ENCODE results near the gene IRF6. TPM values are rescaled to one million over a fixed set of nuclear protein-coding genes. Genes with fewer than 3 reads are reported as not detected.

Gene IRF6
- total and polyA plus RNA-seq, 2 of the 8 experiments (the other 6 are each of a cell fraction or from before 2014, with no cell fraction given) = 9.6 to 13.4 TPM

- Histone ChIP-seq H4K20me1 (replicated peaks in 1 of 2; ENCODE audit: control insufficient read depth in 1 of 2, insufficient read depth in 2 of 2, low read length in 2 of 2) (no peaks in the 10 kb centered on the region), H3K4me2 (ENCODE audit: insufficient read depth in 1 of 2, low read depth in 2 of 2, low read length in 2 of 2) (no peak overlapping the region), H4K5ac (ENCODE audit: insufficient read length, low read depth, low read length) (no peak overlapping the region), H3K79me2 (ENCODE audit: control insufficient read depth in 1 of 2, insufficient read depth in 2 of 2, low read length in 2 of 2) (no peaks in the 10 kb centered on the region), H3K23ac (ENCODE audit: insufficient read length) (no peak overlapping the region), H2BK12ac (ENCODE audit: low read depth, low read length) (no peak overlapping the region), H4K8ac (ENCODE audit: extremely low read depth, insufficient read depth, low read length) (no peak overlapping the region), H3K23me2 (ENCODE audit: low read depth, low read length) (no peaks in the 10 kb centered on the region), H3K36me3 (ENCODE audit: control insufficient read depth in 2 of 4, insufficient read depth in 4 of 4, low read length in 3 of 4) (no peaks in the 10 kb centered on the region), H3K4ac (replicated peaks; ENCODE audit: insufficient read length, low read depth, low read length) (no peak overlapping the region), H4K91ac (replicated peaks; ENCODE audit: insufficient read length, low read length) (no peak overlapping the region), H3K4me1 (replicated peaks in 1 of 4; ENCODE audit: control insufficient read depth in 3 of 4, insufficient read depth in 4 of 4, low read length in 3 of 4) (peaks cover 0 to 11% (median 0%) of the 10 kb centered on the region in 4 experiments; a peak in 1 of 7 replicates), H3K56ac (replicated peaks; ENCODE audit: insufficient read length, low read depth, low read length) (no peak overlapping the region), H3K4me3 (ENCODE audit: extremely low read depth in 1 of 4, insufficient read depth in 2 of 4, low read depth in 3 of 4, low read length in 4 of 4) (no peak overlapping the region), H3K27me3 (replicated peaks in 1 of 4; ENCODE audit: control insufficient read depth in 3 of 4, extremely low read depth in 1 of 4, insufficient read depth in 3 of 4, low read length in 3 of 4) (peaks cover 0 to 4% (median 0%) of the 10 kb centered on the region in 4 experiments; a peak in 1 of 7 replicates), H3K27ac (ENCODE audit: low read depth, low read length) (no peak overlapping the region), H3K9me3 (ENCODE audit: insufficient read depth in 2 of 2, low read depth in 1 of 2, low read length in 1 of 2) (no peaks in the 10 kb centered on the region), H2BK120ac (replicated peaks; ENCODE audit: low read depth, low read length) (no peak overlapping the region), H2BK5ac (ENCODE audit: low read depth, low read length) (no peak overlapping the region), H3K79me1 (ENCODE audit: low read depth, low read length) (no peaks in the 10 kb centered on the region), H2AFZ (ENCODE audit: low read length) (no peak overlapping the region), H3K9ac (replicated peaks in 1 of 4; ENCODE audit: extremely low read depth in 1 of 4, low read depth in 3 of 4, low read length in 3 of 4) (no peak overlapping the region), H2AK5ac (ENCODE audit: low read depth, low read length) (no peak overlapping the region), H3K14ac (ENCODE audit: insufficient read length) (no peak overlapping the region), H2BK20ac (ENCODE audit: low read length) (no peak overlapping the region), H3K18ac (ENCODE audit: extremely low read depth, low read length) (no peak overlapping the region), H2BK15ac (ENCODE audit: low read length) (no peak overlapping the region)
- CTCF ChIA-PET (ENCODE audit: partially characterized antibody) = interaction anchor here (1.4 to 4.0 kb wide), 9 partner anchors 10 to 180 kb away, joined by 3 to 22 read pairs (median 9); no protein-coding TSS in a partner anchor
- POLR2A ChIA-PET (ENCODE audit: partially characterized antibody) = no interaction called here
- WGBS, 2 experiments (ENCODE audit: extremely low coverage in 1 of 2, insufficient coverage in 1 of 2, insufficient read length in 1 of 2, insufficient replicate concordance in 2 of 2, low coverage in 1 of 2, low lambda C conversion rate in 2 of 2, missing lambda C conversion rate in 1 of 2) = 88% methylated on average over 6 of the region's 6 CpGs; no CpG with 5 or more reads in 1 of the 2 experiments
- FAIRE-seq (no peak), DNase-seq (ENCODE audit: low read depth in 1 of 2, low spot score in 2 of 2) (no peak)
- TF ChIP-seq SP1 (IDR thresholded peaks at IDR 0.05; ENCODE audit: low read depth, low read length) (no peak), JUN (IDR thresholded peaks at IDR 0.05; ENCODE audit: low read depth, low read length) (no peak), ASH2L (IDR thresholded peaks at IDR 0.05; ENCODE audit: low read length) (no peak), RFX5 (IDR thresholded peaks at IDR 0.05; ENCODE audit: borderline replicate concordance, low read depth, low read length) (no peak), CBX8 (IDR thresholded peaks at IDR 0.05; ENCODE audit: borderline replicate concordance, low read depth, low read length) (no peak), GABPA (IDR thresholded peaks at IDR 0.05; ENCODE audit: borderline replicate concordance, insufficient read depth, low read length) (no peak), TEAD4 (IDR thresholded peaks at IDR 0.05; ENCODE audit: low read depth, low read length) (no peak), CHD1 (IDR thresholded peaks at IDR 0.05; ENCODE audit: low read depth, low read length) (no peak), CREB1 (IDR thresholded peaks at IDR 0.05) (no peak), SP4 (IDR thresholded peaks at IDR 0.05; ENCODE audit: low read length) (no peak), BACH1 (IDR thresholded peaks at IDR 0.05; ENCODE audit: low read length) (no peak), SIN3A (conservative IDR thresholded peaks at IDR 0.05 in 1 of 2, IDR thresholded peaks at IDR 0.05 in 1 of 2; ENCODE audit: low read depth in 1 of 2, low read length in 2 of 2) (no peak), POLR2A (IDR thresholded peaks at IDR 0.05; ENCODE audit: control extremely low read depth in 1 of 2, low read depth in 2 of 2, low read length in 2 of 2) (no peak), BRCA1 (IDR thresholded peaks at IDR 0.05; ENCODE audit: low read depth, low read length) (no peak), MAFK (IDR thresholded peaks at IDR 0.05; ENCODE audit: low read depth, low read length) (no peak)
Measured at GRCh38 chr1:209749670-209750323, 56.1 kb downstream of the IRF6 start.

All from H1 (cell line).